OCI-LY7 (cell line): ENCODE results near the gene ACE. TPM values are rescaled to one million over a fixed set of nuclear protein-coding genes. Genes with fewer than 3 reads are reported as not detected.

Source experiments
- BruUV-seq: library from RNA; stranded (reverse); fragments of 400-500 nt; replicated peaks from 2 replicates; lab custom pipeline; 2021; lab: Mats Ljungman, UMichigan
- CTCF ChIA-PET: fragments of 300-600 bp; sonication (Branson Sonifier 250); formaldehyde crosslinking; loops from one replicate; lab custom pipeline; 2022; ENCODE audit warnings: antibody characterized with exemption; ENCODE audit not compliant: unreplicated experiment; lab: Charles Lee
- POLR2A ChIA-PET: fragments of 300-600 bp; sonication (Branson Sonifier 250); formaldehyde crosslinking; loops from one replicate; lab custom pipeline; 2022; ENCODE audit warnings: antibody characterized with exemption; lab: Charles Lee
- DNase-seq: peaks from one replicate; pipeline ENCODE4 v3.0.0-alpha.2; 2015; ENCODE audit warnings: low spot score
- H2AFZ ChIP-seq: fragments of 200-600 bp; sonication (generic), shearing (Covaris generic); 2 replicates; pipeline ENCODE4 v1.6.1; 2014; ENCODE audit warnings: mild to moderate bottlenecking, antibody characterized with exemption, low read length, moderate library complexity
- H3K27ac ChIP-seq: fragments of 200-600 bp; sonication (generic); 2 replicates; pipeline ENCODE4 v1.5.1; 2014; ENCODE audit warnings: mixed run types, low read depth, mild to moderate bottlenecking, moderate library complexity, low read length, inconsistent platforms; ENCODE audit not compliant: poor library complexity, severe bottlenecking
- H3K36me3 ChIP-seq: fragments of 200-600 bp; sonication (generic); 2 replicates; pipeline ENCODE4 v1.6.1; 2014; ENCODE audit warnings: mild to moderate bottlenecking, antibody characterized with exemption, low read length, moderate library complexity, mixed read lengths; ENCODE audit not compliant: insufficient read depth
- H3K4me1 ChIP-seq: fragments of 200-600 bp; sonication (generic); 2 replicates; pipeline ENCODE4 v1.5.1; 2014; ENCODE audit warnings: mild to moderate bottlenecking, low read length; ENCODE audit not compliant: insufficient read depth, poor library complexity, severe bottlenecking
- H3K4me2 ChIP-seq: fragments of 200-600 bp; sonication (generic); 2 replicates; pipeline ENCODE4 v1.6.1; 2014; ENCODE audit warnings: mild to moderate bottlenecking, low read length
- H3K4me3 ChIP-seq: fragments of 200-600 bp; sonication (generic); 2 replicates; pipeline ENCODE4 v1.5.1; 2014; ENCODE audit warnings: mild to moderate bottlenecking, low read depth, low read length; ENCODE audit not compliant: poor library complexity, severe bottlenecking
- H3K79me2 ChIP-seq: fragments of 200-600 bp; sonication (generic); 2 replicates; pipeline ENCODE4 v1.6.1; 2016; ENCODE audit warnings: low read depth, mild to moderate bottlenecking, low read length, moderate library complexity, mixed read lengths; ENCODE audit not compliant: insufficient read depth
- H3K9me2 ChIP-seq: fragments of 200-600 bp; sonication (generic); 2 replicates; pipeline ENCODE4 v1.6.1; 2016; ENCODE audit warnings: mild to moderate bottlenecking, low read length, mixed read lengths; ENCODE audit not compliant: insufficient read depth
- H3K9me3 ChIP-seq: fragments of 200-600 bp; sonication (generic); 2 replicates; pipeline ENCODE4 v1.6.1; 2014; ENCODE audit warnings: mild to moderate bottlenecking, mixed run types, low read length, mixed read lengths
- H4K20me1 ChIP-seq: fragments of 200-600 bp; sonication (generic); 2 replicates; pipeline ENCODE4 v1.6.1; 2014; ENCODE audit warnings: mild to moderate bottlenecking, antibody characterized with exemption, low read length, moderate library complexity, mixed read lengths; ENCODE audit not compliant: insufficient read depth
- EZH2phosphoT487 ChIP-seq: fragments of 200-600 bp; sonication (generic); IDR thresholded peaks from 2 replicates; pipeline ENCODE4 v1.6.1; 2018; ENCODE audit warnings: low read depth, borderline replicate concordance, mild to moderate bottlenecking, mixed run types, antibody characterized with exemption, low read length, moderate library complexity, mixed read lengths
- intact Hi-C: fragments of 100-400 bp; cut with micrococcal nuclease; formaldehyde crosslinking; loops from one replicate; pipeline ENCODE4 v1.10.0; 2022; ENCODE audit not compliant: unreplicated experiment
- total RNA-seq, 2 experiments: library from RNA; depleted of rRNA in 1 of 2; stranded (reverse); fragments of >200 nt in 1 of 2; shearing (Covaris generic) in 1 of 2; gene quantifications; 2 replicates each; pipeline ENCODE4 v1.2.3, GENCODE V29; 2014 to 2022
- TF ChIP-seq, protein P1 (sequence below): fragments of 200-600 bp; sonication (generic); conservative IDR thresholded peaks from 2 replicates; pipeline ENCODE4 v1.5.1; 2014; ENCODE audit warnings: mild to moderate bottlenecking, antibody characterized with exemption, low read length, moderate library complexity, mixed read lengths

ACE gene
- total RNA-seq, 2 experiments from 2014 or later = 2.3 to 5.1 TPM

DNA sequence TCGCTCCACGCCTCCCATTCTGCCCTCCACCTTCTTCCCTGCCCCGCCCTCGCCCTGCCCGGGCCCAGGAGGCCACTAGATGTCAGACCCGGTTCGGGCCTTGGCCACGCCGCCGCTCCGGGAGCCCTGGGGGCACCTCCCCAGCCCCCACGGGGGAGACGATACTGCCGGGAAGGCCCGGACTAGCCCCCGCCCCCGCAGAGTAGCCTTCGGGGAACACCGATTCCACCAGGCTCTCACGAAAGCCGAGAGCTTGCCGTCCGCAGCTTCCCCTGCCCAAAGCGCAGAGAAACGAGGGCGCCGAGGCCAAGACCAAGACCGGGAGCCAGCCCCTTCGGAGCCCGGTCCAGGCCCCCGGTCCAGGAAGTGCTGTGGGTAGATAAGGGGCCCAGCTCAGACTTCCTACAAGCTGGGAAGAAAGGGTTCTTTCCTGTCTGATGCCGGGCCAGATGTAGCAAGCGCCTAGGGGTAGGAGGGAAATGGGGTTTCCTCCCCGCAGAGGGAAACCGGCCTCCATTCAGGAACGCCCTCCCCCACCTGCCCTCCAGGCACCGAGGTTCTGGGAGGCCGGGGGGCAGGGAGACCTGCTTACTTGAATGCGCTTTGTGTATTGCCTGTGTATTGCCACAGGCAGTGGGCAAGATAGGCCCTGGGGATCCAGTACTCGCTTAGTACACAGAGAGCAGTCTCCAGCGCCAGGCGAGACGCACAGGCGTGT lies 29.9 kb upstream of the ACE start:
- Histone ChIP-seq H2AFZ (no peak overlapping the region), H3K79me2 (no peaks in the 10 kb centered on the region), H4K20me1 (no peaks in the 10 kb centered on the region), H3K4me3 (no peak overlapping the region), H3K9me3 (no peaks in the 10 kb centered on the region), H3K27ac (no peak overlapping the region), H3K4me2 (peak overlapping the region; percentile 29; the same call in 1 of the 2 replicates), H3K9me2 (no peaks in the 10 kb centered on the region), H3K36me3 (no peaks in the 10 kb centered on the region), H3K4me1 (no peaks in the 10 kb centered on the region)
- TF ChIP-seq, protein P1, sequence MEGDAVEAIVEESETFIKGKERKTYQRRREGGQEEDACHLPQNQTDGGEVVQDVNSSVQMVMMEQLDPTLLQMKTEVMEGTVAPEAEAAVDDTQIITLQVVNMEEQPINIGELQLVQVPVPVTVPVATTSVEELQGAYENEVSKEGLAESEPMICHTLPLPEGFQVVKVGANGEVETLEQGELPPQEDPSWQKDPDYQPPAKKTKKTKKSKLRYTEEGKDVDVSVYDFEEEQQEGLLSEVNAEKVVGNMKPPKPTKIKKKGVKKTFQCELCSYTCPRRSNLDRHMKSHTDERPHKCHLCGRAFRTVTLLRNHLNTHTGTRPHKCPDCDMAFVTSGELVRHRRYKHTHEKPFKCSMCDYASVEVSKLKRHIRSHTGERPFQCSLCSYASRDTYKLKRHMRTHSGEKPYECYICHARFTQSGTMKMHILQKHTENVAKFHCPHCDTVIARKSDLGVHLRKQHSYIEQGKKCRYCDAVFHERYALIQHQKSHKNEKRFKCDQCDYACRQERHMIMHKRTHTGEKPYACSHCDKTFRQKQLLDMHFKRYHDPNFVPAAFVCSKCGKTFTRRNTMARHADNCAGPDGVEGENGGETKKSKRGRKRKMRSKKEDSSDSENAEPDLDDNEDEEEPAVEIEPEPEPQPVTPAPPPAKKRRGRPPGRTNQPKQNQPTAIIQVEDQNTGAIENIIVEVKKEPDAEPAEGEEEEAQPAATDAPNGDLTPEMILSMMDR = no peak
- no peak for TF ChIP-seq EZH2phosphoT487
- ChIA-PET POLR2A (no interaction called here), CTCF (no interaction called here)
- intact Hi-C loops = no loop called here
- DNase-seq = no peak
- no TSS peak for BruUV-seq

DNA sequence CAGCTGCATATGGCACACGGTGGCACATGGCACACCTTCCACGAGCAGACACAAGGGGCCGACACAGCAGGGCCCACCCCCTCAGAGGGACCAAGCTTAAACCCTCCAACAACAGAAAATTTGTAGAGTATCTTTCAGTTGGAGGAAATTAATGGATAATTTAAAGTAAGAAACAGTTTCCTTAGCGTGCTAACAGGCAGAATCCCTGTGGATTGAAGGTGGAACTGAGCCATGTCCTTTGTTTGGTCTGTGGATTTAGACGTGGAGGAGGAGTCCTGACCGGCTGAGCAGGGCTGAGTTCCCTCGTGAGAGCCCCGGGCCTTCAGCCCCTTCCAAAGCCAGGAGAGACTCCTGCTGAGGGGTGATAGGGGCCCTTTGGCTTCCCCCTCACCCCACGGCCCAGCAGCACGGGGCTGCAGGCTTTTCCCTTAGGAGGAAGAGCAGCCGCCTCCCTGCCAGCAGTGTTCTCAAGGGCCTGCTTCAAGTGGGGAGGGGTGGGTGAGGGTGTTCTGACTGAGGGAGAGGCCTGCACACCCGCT lies 29.3 kb upstream of the ACE start:
- no peaks in the 10 kb centered on the region for H3K9me2 ChIP-seq
- no peaks in the 10 kb centered on the region for H4K20me1 ChIP-seq
- no peaks in the 10 kb centered on the region for H3K9me3 ChIP-seq
- H3K36me3 ChIP-seq = no peaks in the 10 kb centered on the region
- TF ChIP-seq EZH2phosphoT487 = no peak
- TF ChIP-seq, protein P1 = no peak
- H3K79me2 ChIP-seq = no peaks in the 10 kb centered on the region
- CTCF ChIA-PET = no interaction called here
- no peak overlapping the region for H3K27ac ChIP-seq
- H3K4me3 ChIP-seq = no peak overlapping the region
- H2AFZ ChIP-seq = no peak overlapping the region
- POLR2A ChIA-PET = interaction anchor here (0.6 kb wide), 1 partner anchor 155 kb away, joined by 3 read pairs; no protein-coding TSS in a partner anchor
- no peak overlapping the region for H3K4me2 ChIP-seq
- H3K4me1 ChIP-seq = no peaks in the 10 kb centered on the region
- no peak for DNase-seq
- intact Hi-C loops = no loop called here
- BruUV-seq = no TSS peak

DNA sequence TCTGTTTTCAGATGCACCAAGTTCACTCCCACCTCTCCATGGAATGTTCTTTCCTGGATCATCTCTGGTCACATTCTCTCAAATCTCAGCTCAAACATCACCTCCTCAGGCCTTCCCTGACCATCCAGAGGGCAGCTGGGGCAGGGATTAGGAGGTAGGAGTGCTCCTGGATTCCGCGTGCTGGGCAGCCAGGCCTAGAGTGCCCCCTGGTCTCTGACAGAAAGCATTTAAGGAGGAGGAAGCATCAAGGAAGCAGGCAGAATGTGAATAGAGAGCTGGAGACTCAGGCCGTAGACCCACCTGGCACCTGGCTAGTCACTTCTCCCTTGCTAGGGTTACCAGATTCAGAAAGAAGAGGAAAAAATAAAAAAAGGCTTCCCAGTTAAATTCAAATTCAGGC lies 28.2 kb upstream of the ACE start:
- CTCF ChIA-PET = no interaction called here
- intact Hi-C loops = no loop called here
- H3K36me3 ChIP-seq = no peaks in the 10 kb centered on the region
- no peak overlapping the region for H2AFZ ChIP-seq
- TF ChIP-seq, protein P1 = no peak
- TF ChIP-seq EZH2phosphoT487 = no peak
- no peaks in the 10 kb centered on the region for H3K79me2 ChIP-seq
- POLR2A ChIA-PET = no interaction called here
- H4K20me1 ChIP-seq = no peaks in the 10 kb centered on the region
- BruUV-seq = no TSS peak
- H3K4me3 ChIP-seq = no peak overlapping the region
- no peak overlapping the region for H3K27ac ChIP-seq
- H3K4me1 ChIP-seq = no peaks in the 10 kb centered on the region
- no peaks in the 10 kb centered on the region for H3K9me3 ChIP-seq
- no peak overlapping the region for H3K4me2 ChIP-seq
- no peaks in the 10 kb centered on the region for H3K9me2 ChIP-seq
- no peak for DNase-seq
